ENCODE results near the gene PPFIA3.

GRCh38 chr19:49102303-49102702 lies 17.0 kb upstream of the PPFIA3 start:
- no peak for TF ChIP-seq CTCF (IDR thresholded peaks at IDR 0.05)
- no peak for TF ChIP-seq EP300 (IDR thresholded peaks at IDR 0.05)
